NB4 (cell line): ENCODE data around the gene ASCC1.

Experiments
- MYC ChIP-seq: IDR thresholded peaks from 2 replicates; pipeline ENCODE4 v1.6.1; 2011; ENCODE audit warnings: low read depth, low read length
- POLR2A ChIP-seq: IDR thresholded peaks from 2 replicates; pipeline ENCODE4 v1.6.1; 2011; ENCODE audit warnings: mild to moderate bottlenecking; ENCODE audit not compliant: insufficient read length; ENCODE audit errors: extremely low read depth
- TF ChIP-seq, protein P1 (sequence below): IDR thresholded peaks from one replicate; pipeline ENCODE4 v1.5.1; 2012; ENCODE audit warnings: low read depth, low read length
- TF ChIP-seq, protein P2 (sequence below): IDR thresholded peaks from 2 replicates; pipeline ENCODE4 v1.6.1; 2011; ENCODE audit warnings: low read depth, low read length

DNA sequence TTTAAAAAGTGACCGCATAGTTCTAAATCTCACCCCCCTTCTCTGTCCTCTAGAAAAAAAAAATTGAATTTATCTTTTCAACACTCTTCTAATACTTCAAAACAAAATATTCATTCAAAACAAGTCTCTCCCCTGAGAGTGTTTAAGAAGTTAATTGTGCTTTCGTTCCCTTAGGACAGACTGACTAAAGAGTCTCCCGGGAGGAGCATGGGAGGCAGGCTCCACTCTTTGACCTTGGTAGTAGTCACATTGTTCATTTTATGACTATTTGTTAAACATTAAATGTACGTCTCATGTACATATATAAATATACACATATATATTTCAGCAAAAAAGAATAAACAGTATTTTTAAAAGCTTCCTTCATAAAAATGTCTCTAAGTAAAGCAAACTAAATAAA lies 92.5 kb downstream of the ASCC1 start:
- TF ChIP-seq POLR2A (no peak), MYC (no peak)
- TF ChIP-seq, protein P1, sequence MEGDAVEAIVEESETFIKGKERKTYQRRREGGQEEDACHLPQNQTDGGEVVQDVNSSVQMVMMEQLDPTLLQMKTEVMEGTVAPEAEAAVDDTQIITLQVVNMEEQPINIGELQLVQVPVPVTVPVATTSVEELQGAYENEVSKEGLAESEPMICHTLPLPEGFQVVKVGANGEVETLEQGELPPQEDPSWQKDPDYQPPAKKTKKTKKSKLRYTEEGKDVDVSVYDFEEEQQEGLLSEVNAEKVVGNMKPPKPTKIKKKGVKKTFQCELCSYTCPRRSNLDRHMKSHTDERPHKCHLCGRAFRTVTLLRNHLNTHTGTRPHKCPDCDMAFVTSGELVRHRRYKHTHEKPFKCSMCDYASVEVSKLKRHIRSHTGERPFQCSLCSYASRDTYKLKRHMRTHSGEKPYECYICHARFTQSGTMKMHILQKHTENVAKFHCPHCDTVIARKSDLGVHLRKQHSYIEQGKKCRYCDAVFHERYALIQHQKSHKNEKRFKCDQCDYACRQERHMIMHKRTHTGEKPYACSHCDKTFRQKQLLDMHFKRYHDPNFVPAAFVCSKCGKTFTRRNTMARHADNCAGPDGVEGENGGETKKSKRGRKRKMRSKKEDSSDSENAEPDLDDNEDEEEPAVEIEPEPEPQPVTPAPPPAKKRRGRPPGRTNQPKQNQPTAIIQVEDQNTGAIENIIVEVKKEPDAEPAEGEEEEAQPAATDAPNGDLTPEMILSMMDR, result no peak
- TF ChIP-seq, protein P2, sequence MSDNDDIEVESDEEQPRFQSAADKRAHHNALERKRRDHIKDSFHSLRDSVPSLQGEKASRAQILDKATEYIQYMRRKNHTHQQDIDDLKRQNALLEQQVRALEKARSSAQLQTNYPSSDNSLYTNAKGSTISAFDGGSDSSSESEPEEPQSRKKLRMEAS, result no peak
